Measurements from ENCODE around the gene NBPF6.
"Not testable (repeated sequence)": the region's sequence is repeated elsewhere in the genome, so short reads cannot be mapped to it uniquely, and the experiment has no call there.

NBPF6 gene

DNA sequence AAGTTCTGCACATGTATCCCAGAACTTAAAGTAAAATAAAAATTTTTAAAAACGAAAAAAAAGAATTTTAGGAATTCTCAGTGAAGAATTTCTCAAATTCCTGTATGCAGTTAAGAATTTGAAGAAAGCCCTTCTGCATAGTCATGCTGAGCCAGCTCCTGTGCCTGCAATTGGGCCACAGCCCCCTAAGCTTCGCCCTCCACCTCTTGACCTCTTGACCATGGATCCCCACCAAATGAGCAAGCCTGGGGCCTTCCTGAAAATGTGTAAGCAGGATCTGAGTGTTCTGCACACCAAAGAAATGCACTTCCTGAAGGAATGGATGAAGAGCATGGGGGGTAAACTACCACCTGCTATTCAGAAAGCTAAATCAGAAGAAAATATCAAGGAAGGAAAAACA lies 52.0 kb downstream of the NBPF6 start:
- no peak for DNase-seq (ENCODE audit: low read depth in 2 of 2)

DNA sequence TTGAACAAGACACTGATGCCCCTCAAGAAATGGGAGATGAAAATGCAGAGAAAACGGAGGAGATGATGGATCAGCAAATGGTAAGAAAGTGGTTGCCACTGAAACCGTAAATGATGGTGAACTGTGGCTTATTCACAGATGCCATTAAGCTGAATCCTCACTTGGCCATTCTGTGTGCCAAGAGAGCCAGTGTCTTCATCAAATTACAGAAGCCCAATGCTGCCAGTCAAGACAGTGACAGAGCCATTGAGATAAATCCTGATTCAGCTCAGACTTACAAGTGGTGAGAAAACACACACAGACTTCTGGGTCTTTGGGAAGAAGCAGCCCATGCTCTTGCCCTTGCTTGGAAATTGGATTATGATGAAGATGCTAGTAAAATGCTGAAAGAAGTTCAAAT lies 52.5 kb downstream of the NBPF6 start:
- no peak for DNase-seq (ENCODE audit: low read depth in 2 of 2)

DNA sequence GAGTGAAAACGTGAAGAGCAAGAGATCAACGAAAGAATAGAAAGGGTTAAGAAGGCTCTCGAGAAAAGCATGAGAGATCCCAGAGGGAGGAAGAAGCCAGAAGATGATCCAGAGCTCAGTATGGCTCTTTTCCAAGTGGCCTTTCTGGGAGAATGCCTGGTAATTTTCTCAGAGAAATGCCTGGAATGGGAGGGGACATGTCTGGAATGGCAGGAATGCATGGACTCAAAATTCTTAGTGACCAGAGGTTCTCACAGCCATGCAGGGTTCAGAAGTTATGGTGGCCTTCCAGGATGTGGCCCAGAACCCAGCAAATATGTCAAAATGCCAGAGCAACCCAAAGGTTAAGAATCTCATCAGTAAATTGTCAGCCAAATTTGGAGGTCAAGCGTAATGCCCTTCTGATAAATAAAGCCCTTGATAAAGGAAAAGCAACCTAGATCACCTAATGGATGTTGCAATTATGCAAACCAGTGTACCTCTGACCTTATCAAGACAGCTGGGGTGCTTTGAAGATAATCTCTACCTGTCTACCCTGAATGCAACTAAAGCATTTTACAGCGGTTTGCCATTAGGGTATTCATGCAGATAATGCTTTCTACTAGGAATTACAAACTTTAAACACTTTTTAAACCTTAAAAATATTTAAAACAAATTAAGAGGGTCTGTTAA lies 53.1 kb downstream of the NBPF6 start:
- DNase-seq (ENCODE audit: low read depth in 2 of 2) = no peak

DNA sequence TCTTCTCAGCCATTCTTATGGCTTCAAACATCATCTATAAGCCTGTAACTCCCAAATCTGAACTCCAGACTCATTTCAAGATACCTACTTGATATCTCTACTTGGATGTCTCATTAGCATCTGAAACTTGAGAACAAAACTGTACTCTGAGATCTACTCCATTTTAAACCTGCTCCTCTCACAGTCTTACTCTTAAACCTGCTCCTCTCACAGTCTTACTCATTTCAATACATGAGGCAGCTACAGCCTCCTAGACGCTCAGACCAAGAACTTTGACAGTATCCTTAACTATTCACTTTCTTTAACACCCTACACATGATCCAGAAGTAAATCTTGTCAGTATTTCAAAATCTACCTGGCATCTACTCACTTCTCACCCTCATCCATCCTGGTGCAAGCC lies 54.3 kb downstream of the NBPF6 start:
- no peak for DNase-seq (ENCODE audit: low read depth in 2 of 2)

DNA sequence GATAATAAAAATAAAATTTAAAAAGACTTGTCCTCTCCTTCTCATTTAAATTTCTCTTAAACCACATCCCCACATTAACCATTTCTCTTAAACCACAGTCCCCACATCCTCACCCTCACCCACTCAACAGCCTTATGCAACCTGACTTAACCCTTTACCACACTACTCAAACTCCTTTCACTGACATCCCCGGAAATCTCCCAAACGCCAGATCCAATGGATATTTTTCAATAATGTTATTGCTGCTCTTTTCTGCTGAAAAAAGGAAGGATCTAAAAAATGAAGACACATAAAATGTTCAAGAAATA lies 55.6 kb downstream of the NBPF6 start:
- DNase-seq (ENCODE audit: low read depth in 2 of 2) = no peak

DNA sequence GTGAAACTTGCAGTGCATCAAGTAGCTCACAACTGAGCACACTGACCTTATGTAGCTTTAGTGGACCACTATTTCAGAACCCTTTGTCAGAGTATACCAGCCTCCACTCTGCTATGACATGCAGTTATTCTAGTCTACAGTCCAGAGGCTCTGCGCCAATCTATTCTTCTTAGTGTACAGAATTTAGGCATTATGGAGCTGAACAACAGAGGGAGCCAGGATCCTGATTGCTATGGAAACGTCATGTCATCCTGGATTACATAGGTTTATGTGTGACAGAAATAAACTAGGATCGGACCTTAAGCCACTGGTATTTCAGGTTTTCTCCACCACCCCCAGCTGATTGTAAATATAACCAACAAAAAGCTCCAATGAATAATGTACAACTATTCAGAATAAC lies 61.6 kb downstream of the NBPF6 start:
- no peak for DNase-seq (ENCODE audit: low read depth in 2 of 2)

DNA sequence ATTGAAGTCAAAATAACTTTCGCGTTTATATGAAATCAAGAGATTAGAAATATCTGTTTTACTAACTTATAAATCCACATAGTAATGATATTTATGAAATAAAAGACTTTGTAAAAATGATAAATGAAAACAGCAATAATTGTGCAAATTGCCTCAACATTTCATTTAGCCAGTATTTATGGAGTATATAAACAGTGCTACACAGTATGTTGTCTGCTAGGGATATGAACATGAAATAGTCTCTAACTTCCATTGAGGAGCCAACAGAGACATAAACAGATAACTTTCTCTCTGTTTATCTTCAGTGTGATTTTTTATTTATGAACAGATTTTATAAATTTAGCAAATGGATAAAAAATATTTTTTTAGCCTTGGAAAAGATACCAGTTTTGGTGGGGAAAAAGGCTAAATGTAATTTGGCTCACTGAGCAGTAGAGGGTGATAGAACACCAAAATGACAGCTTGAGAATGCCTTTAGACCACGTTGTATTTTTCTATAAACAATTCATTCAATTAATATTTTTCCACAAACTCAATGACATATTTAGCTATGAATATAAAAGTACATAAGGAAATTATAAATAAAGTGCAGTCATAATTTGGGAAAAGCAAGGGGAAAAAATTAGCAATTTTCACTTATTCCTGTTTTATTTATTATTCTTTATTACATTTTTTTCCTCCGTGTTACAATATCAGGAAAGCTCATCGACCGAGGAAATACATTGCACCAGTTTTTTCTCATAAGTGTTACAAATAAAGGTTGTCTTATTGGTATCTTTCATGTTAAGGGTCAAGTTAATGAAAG lies 62.3 kb downstream of the NBPF6 start:
- no peak for DNase-seq (ENCODE audit: low read depth in 2 of 2)

DNA sequence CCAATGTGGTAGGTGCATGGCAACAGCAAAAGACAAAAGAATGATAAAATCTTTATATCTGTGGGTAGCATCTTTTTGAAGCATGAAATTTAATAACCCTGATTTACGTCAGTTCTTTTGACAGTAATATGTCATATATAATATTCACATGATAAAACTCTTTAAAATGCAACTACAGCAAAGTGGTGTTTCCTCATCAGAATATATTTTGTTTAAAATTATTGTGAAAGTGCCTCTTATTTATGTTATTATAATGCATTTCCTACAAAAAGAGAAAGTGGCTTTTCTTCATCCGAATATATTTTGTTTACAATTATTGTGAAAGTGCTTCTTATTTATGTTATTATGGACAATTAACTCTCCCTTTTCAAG lies 62.9 kb downstream of the NBPF6 start:
- DNase-seq (ENCODE audit: low read depth in 2 of 2) = no peak

DNA sequence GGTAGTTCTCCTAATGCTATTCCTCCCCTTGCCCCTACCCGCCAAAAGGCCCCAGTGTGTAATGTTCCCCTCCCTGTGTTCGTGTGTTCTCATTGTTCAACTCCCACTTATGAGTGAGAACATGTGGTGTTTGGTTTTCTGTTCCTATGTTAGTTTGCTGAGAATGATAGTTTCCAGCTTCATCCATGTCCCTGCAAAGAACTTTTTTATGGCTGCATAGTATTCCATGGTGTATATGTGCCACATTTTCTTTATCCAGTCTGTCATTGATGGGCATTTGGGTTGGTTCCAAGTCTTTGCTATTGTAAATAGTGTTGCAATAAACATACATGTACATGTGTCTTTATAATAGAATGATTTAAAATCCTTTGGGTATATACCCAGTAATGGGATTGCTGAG lies 63.8 kb downstream of the NBPF6 start:
- DNase-seq (ENCODE audit: low read depth in 2 of 2) = not testable (repeated sequence)

DNA sequence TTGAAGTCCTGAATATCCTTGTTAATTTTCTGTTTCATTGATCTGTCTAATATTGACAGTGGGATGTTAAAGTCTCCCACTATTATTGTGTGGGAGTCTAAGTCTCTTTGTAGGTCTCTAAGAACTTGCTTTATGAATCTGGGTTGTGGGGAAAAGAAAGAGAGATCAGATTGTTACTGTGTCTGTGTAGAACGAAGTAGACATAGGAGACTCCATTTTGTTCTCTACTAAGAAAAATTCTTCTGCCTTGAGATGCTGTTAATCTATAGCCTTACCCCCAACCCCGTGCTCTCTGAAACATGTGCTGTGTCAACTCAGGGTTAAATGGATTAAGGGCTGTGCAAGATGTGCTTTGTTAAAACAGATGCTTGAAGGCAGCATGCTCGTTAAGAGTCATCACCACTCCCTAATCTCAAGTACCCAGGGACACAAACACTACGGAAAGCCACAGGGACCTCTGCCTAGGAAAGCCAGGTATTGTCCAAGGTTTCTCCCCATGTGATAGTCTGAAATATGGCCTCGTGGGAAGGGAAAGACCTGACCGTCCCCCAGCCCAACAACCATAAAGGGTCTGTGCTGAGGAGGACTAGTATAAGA lies 67.3 kb downstream of the NBPF6 start:
- not testable (repeated sequence) for DNase-seq (ENCODE audit: low read depth in 2 of 2)

All from activated CD4-positive, alpha-beta T cell treated with anti-CD3 and anti-CD28 coated beads for 24 hours (primary cell).